Lower lobe of right lung (tissue), 2 donors: ENCODE results near the gene RNF224. TPM values are rescaled to one million over a fixed set of nuclear protein-coding genes. Genes with fewer than 3 reads are reported as not detected.

ENCODE experiments used
- ATAC-seq, 2 donors: fragments of 200-7000 bp; cut with Tn5 transposase; one replicate each; pipeline ENCODE4 v1.9.1; 2020 to 2022; ENCODE audit warnings: mild to moderate bottlenecking in 2 of 2, moderate library complexity in 2 of 2
- DNase-seq: peaks from one replicate; pipeline ENCODE4 v3.0.0-alpha.2; 2020
- H3K27ac ChIP-seq: fragments of 200-600 bp; one replicate; pipeline ENCODE4 v1.8.0; 2022
- H3K27me3 ChIP-seq: fragments of 200-600 bp; one replicate; pipeline ENCODE4 v1.8.0; 2022; ENCODE audit warnings: low read depth
- H3K36me3 ChIP-seq: fragments of 200-600 bp; one replicate; pipeline ENCODE4 v1.8.0; 2022; ENCODE audit warnings: mild to moderate bottlenecking
- H3K4me1 ChIP-seq: fragments of 200-600 bp; one replicate; pipeline ENCODE4 v1.8.0; 2022
- H3K4me3 ChIP-seq: fragments of 200-600 bp; one replicate; pipeline ENCODE4 v1.8.0; 2022; ENCODE audit warnings: mild to moderate bottlenecking
- H3K9me3 ChIP-seq: fragments of 200-600 bp; one replicate; pipeline ENCODE4 v1.8.0; 2022
- intact Hi-C: fragments of 100-400 bp; cut with DNase I; formaldehyde crosslinking; loops from one replicate; pipeline ENCODE4 v1.11.0; 2022
- total RNA-seq: library from RNA; stranded (reverse); fragmentation: NEBNext Ultra II Directional; extraction: Animal tissue kit (Norgen Biotek cat#: 25700); gene quantifications from one replicate; pipeline ENCODE4 v1.2.1, GENCODE V29; 2021
- TF ChIP-seq, protein P1 (sequence below): fragments of 200-600 bp; IDR thresholded peaks from one replicate; pipeline ENCODE4 v1.8.0; 2022; ENCODE audit warnings: antibody characterized with exemption, mild to moderate bottlenecking
- donor health status: DM: no; HTN: yes; CAD: no; lungs with severe emphysema.

Gene RNF224
- total RNA-seq, 1 donor from 2014 or later = 0.21 TPM

GRCh38 chr9:137213160-137214060 lies 13.9 kb upstream of the RNF224 start:
- no peak overlapping the region for H3K27ac ChIP-seq
- no peaks in the 10 kb centered on the region for H3K27me3 ChIP-seq
- peaks cover 24% of the 10 kb centered on the region for H3K36me3 ChIP-seq
- H3K9me3 ChIP-seq = no peaks in the 10 kb centered on the region
- H3K4me1 ChIP-seq = peaks cover 16% of the 10 kb centered on the region
- DNase-seq = no peak
- H3K4me3 ChIP-seq = no peak overlapping the region
- TF ChIP-seq, protein P1, sequence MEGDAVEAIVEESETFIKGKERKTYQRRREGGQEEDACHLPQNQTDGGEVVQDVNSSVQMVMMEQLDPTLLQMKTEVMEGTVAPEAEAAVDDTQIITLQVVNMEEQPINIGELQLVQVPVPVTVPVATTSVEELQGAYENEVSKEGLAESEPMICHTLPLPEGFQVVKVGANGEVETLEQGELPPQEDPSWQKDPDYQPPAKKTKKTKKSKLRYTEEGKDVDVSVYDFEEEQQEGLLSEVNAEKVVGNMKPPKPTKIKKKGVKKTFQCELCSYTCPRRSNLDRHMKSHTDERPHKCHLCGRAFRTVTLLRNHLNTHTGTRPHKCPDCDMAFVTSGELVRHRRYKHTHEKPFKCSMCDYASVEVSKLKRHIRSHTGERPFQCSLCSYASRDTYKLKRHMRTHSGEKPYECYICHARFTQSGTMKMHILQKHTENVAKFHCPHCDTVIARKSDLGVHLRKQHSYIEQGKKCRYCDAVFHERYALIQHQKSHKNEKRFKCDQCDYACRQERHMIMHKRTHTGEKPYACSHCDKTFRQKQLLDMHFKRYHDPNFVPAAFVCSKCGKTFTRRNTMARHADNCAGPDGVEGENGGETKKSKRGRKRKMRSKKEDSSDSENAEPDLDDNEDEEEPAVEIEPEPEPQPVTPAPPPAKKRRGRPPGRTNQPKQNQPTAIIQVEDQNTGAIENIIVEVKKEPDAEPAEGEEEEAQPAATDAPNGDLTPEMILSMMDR = no peak
- intact Hi-C loops = no loop called here
- no peak for ATAC-seq

DNA sequence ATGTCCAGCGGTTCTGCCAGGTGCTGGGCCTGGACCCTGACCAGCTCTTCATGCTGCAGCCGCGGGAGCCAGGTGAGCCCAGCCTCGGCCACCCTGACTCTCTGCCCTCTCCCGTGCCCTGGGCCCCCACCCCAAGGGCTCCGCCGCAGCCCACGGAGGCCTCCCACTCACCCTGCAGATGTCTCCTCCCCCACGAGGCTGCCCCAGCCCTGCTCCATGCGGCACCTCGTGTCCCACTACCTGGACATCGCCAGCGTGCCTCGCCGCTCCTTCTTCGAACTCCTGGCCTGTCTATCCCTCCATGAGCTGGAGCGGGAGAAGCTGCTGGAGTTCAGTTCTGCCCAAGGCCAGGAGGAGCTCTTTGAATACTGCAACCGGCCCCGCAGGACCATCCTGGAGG lies 12.7 kb upstream of the RNF224 start:
- TF ChIP-seq, protein P1 = no peak
- no peak for DNase-seq
- intact Hi-C loops = no loop called here

DNA sequence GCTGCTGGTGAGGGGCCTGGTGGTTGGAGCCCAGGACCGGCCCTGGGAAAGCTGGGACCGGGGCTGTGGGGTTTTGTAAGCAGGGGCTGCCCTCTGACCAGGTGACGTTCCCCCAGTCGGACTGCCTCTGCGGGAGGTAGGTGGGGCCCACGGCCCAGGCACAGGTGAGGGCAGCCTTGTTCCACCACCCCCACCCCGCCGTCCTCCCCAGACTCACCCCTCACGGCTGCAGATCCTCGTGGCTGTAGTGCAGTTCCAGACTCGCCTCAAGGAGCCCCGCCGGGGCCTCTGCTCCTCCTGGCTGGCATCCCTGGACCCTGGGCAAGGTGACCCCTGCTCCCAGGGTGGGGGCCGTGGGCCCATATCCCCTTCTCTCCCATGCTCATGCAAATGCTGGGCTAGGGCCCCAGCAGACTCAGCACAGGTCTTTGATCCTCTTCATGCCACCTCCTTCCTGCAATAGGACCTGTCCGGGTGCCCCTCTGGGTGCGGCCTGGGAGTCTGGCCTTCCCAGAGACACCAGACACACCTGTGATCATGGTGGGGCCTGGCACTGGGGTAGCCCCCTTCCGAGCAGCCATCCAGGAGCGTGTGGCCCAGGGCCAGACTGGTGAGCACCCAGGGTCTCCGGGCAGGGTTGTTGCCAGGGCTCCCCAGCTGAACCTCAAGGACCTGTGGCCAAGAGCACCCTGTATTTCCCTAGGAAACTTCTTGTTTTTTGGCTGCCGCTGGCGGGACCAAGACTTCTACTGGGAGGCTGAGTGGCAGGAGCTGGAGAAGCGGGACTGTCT lies 11.9 kb upstream of the RNF224 start:
- Histone ChIP-seq H3K4me3 (no peak overlapping the region), H3K27me3 (no peaks in the 10 kb centered on the region), H3K27ac (no peak overlapping the region), H3K36me3 (peaks cover 16% of the 10 kb centered on the region), H3K9me3 (no peaks in the 10 kb centered on the region), H3K4me1 (peaks cover 25% of the 10 kb centered on the region)
- intact Hi-C loops = no loop called here
- ATAC-seq (no peak), DNase-seq (no peak)
- TF ChIP-seq, protein P1 = no peak

More for the DNA sequence above, 12.7 kb upstream of the RNF224 start:
- no peak for ATAC-seq
- Histone ChIP-seq H3K36me3 (peaks cover 18% of the 10 kb centered on the region), H3K9me3 (no peaks in the 10 kb centered on the region), H3K4me1 (peaks cover 25% of the 10 kb centered on the region), H3K27ac (no peak overlapping the region), H3K4me3 (no peak overlapping the region), H3K27me3 (no peaks in the 10 kb centered on the region)

- no peaks in the 10 kb centered on the region for H3K9me3 ChIP-seq
- DNase-seq = no peak
- no peak overlapping the region for H3K27ac ChIP-seq
- TF ChIP-seq, protein P1 = no peak
- peaks cover 16% of the 10 kb centered on the region for H3K36me3 ChIP-seq
- H3K27me3 ChIP-seq = no peaks in the 10 kb centered on the region
- H3K4me3 ChIP-seq = no peak overlapping the region
- peaks cover 25% of the 10 kb centered on the region for H3K4me1 ChIP-seq
- intact Hi-C loops = no loop called here
- no peak for ATAC-seq
Observed at GRCh38 chr9:137216188-137216965, 10.9 kb upstream of the RNF224 start.
